HG02970 (cell line): Measurements from ENCODE around the gene P4HB.

Experiments
- ATAC-seq: cut with Tn5 transposase; IDR thresholded peaks from one replicate; pipeline ENCODE4 v1.9.1; 2021; ENCODE audit warnings: mild to moderate bottlenecking, moderate library complexity, moderate number of reproducible peaks; ENCODE audit not compliant: unreplicated experiment, low FRiP score

P4HB gene

GRCh38 chr17:81833160-81833920 is 27.0 kb downstream of the P4HB start, which contains the start of gene MCRIP1:
Gene MCRIP1, minus strand, starts transcription at chr17:81833291. Its CDS starts 8,785 bp downstream, at chr17:81824506.
- ATAC-seq, result peak; percentile 85

- ATAC-seq, result no peak
Observed at GRCh38 chr17:81832608-81833159, 27.7 kb downstream of the P4HB start.

- ATAC-seq, result peak; percentile 4
Observed at GRCh38 chr17:81831957-81832607, 28.3 kb downstream of the P4HB start.

- no peak for ATAC-seq
Observed at GRCh38 chr17:81831563-81831956, 28.8 kb downstream of the P4HB start.

GRCh38 chr17:81829858-81830257 is 30.5 kb downstream of the P4HB start:
- no peak for ATAC-seq

- no peak for ATAC-seq
Observed at GRCh38 chr17:81828656-81829055, 31.7 kb downstream of the P4HB start.

GRCh38 chr17:81825841-81826466 is 34.4 kb downstream of the P4HB start:
- no peak for ATAC-seq

GRCh38 chr17:81824595-81824994 is 35.7 kb downstream of the P4HB start:
- no peak for ATAC-seq

- no peak for ATAC-seq
Observed at GRCh38 chr17:81823820-81824550, 36.4 kb downstream of the P4HB start.

GRCh38 chr17:81822996-81823819 is 37.1 kb downstream of the P4HB start:
- no peak for ATAC-seq

- no peak for ATAC-seq
Observed at GRCh38 chr17:81822312-81822637, 38.1 kb downstream of the P4HB start.

- no peak for ATAC-seq
Observed at GRCh38 chr17:81821603-81822311, 38.6 kb downstream of the P4HB start.

- ATAC-seq, result no peak
Observed at GRCh38 chr17:81821147-81821546, 39.2 kb downstream of the P4HB start.

GRCh38 chr17:81819708-81820107 is 40.6 kb downstream of the P4HB start:
- ATAC-seq, result no peak

- ATAC-seq, result no peak
Observed at GRCh38 chr17:81817758-81818147, 42.6 kb downstream of the P4HB start.

GRCh38 chr17:81815646-81815986 is 44.7 kb downstream of the P4HB start:
- no peak for ATAC-seq

GRCh38 chr17:81814748-81815645 is 45.3 kb downstream of the P4HB start:
- ATAC-seq, result no peak
